HepG2 (cell line): Measurements from ENCODE around the gene ACTN2. TPM values are rescaled to one million over a fixed set of nuclear protein-coding genes. Genes with fewer than 3 reads are reported as not detected.
A peak's percentile ranks its signal among the peaks of the same experiment; 100 is the strongest.

ENCODE experiments used
- AHR ChIP-seq: IDR thresholded peaks from 2 replicates; pipeline ENCODE4 v1.6.1; 2018; ENCODE audit warnings: missing genetic modification reagents, missing compliant biosample characterization
- ARID5B ChIP-seq: IDR thresholded peaks from 2 replicates; pipeline ENCODE4 v1.4.0; 2020; ENCODE audit warnings: mild to moderate bottlenecking, missing genetic modification reagents
- CEBPG ChIP-seq: IDR thresholded peaks from 2 replicates; pipeline ENCODE4 v1.6.1; 2016
- FIP1L1 ChIP-seq: fragments of 200-400 bp; formaldehyde crosslinking; IDR thresholded peaks from 2 replicates; pipeline ENCODE4 v1.6.1; 2018; ENCODE audit warnings: low read depth, mild to moderate bottlenecking, low read length, moderate library complexity, borderline replicate concordance; ENCODE audit not compliant: insufficient read depth
- HOXA3 ChIP-seq: sonication (generic); formaldehyde crosslinking; IDR thresholded peaks from 2 replicates; pipeline ENCODE4 v1.5.0; 2020; ENCODE audit warnings: missing genetic modification reagents
- KDM3A ChIP-seq: IDR thresholded peaks from 2 replicates; pipeline ENCODE4 v1.6.1; 2018; ENCODE audit warnings: low read depth, missing compliant biosample characterization
- MZF1 ChIP-seq: sonication (generic); formaldehyde crosslinking; IDR thresholded peaks from 2 replicates; pipeline ENCODE4 v1.8.1; 2023; ENCODE audit warnings: mild to moderate bottlenecking, missing genetic modification reagents, borderline replicate concordance
- NFIC ChIP-seq: IDR thresholded peaks from 2 replicates; pipeline ENCODE4 v1.6.1; 2012; ENCODE audit warnings: mild to moderate bottlenecking, low read length, inconsistent platforms
- SOX13 ChIP-seq, 3 experiments: fragments of 450-650 bp in 1 of 3; sonication (generic) in 1 of 3; formaldehyde crosslinking in 1 of 3; IDR thresholded peaks in 2 of 3; conservative IDR thresholded peaks in 1 of 3; 2 replicates each; pipeline versions ENCODE4 v1.5.0 to v1.6.1; 2016 to 2020; ENCODE audit warnings: antibody characterized with exemption in 1 of 3, mild to moderate bottlenecking in 1 of 3, missing compliant biosample characterization in 1 of 3, missing genetic modification reagents in 1 of 3, moderate library complexity in 1 of 3
- SRY ChIP-seq: sonication (generic); formaldehyde crosslinking; IDR thresholded peaks from 2 replicates; pipeline ENCODE4 v1.8.0; 2022; ENCODE audit warnings: mild to moderate bottlenecking, missing genetic modification reagents
- TOPORS ChIP-seq: sonication (generic); formaldehyde crosslinking; IDR thresholded peaks from 2 replicates; pipeline ENCODE4 v1.8.0; 2023; ENCODE audit warnings: mild to moderate bottlenecking, missing genetic modification reagents
- YEATS4 ChIP-seq: sonication (generic); formaldehyde crosslinking; IDR thresholded peaks from 2 replicates; pipeline ENCODE4 v1.4.0; 2020; ENCODE audit warnings: missing genetic modification reagents, borderline replicate concordance
- ZBTB14 ChIP-seq: sonication (generic); formaldehyde crosslinking; IDR thresholded peaks from 2 replicates; pipeline ENCODE4 v1.4.0; 2020; ENCODE audit warnings: missing genetic modification reagents
- ZBTB3 ChIP-seq: sonication (generic); formaldehyde crosslinking; IDR thresholded peaks from 2 replicates; pipeline ENCODE4 v1.4.0; 2020; ENCODE audit warnings: low read depth, mild to moderate bottlenecking, moderate library complexity, missing genetic modification reagents, borderline replicate concordance
- ZKSCAN1 ChIP-seq: fragments of 150-350 bp; IDR thresholded peaks from 2 replicates; pipeline ENCODE4 v1.6.1; 2014; ENCODE audit warnings: low read length
- ZMYM2 ChIP-seq: sonication (generic); formaldehyde crosslinking; IDR thresholded peaks from 2 replicates; pipeline ENCODE4 v1.8.0; 2022; ENCODE audit warnings: mild to moderate bottlenecking, missing genetic modification reagents
- ZNF280B ChIP-seq: sonication (generic); formaldehyde crosslinking; IDR thresholded peaks from 2 replicates; pipeline ENCODE4 v1.5.0; 2020; ENCODE audit warnings: missing genetic modification reagents, mild to moderate bottlenecking, borderline replicate concordance
- ZNF605 ChIP-seq: sonication (generic); formaldehyde crosslinking; IDR thresholded peaks from 2 replicates; pipeline ENCODE4 v1.8.0; 2022; ENCODE audit warnings: mild to moderate bottlenecking, missing genetic modification reagents
- ZNF770 ChIP-seq: sonication (generic); formaldehyde crosslinking; IDR thresholded peaks from 2 replicates; pipeline ENCODE4 v1.5.0; 2020; ENCODE audit warnings: mild to moderate bottlenecking, missing genetic modification reagents
- polyA plus RNA-seq, 8 experiments: library from polyadenylated mRNA; depleted of rRNA in 3 of 8; stranded (reverse) in 7 of 8; unstranded in 1 of 8; fragments of >200 nt; fragmentation: Illumina TruSeq in 4 of 8; extraction: Trizol in 4 of 8; gene quantifications; 2 replicates each; pipeline versions ENCODE4 v1.2.1 to v1.2.3, GENCODE V29; 2011 to 2016; ENCODE audit warnings: low read depth in 4 of 8, missing spikeins in 1 of 8, mixed read lengths in 1 of 8; ENCODE audit not compliant: insufficient read depth in 1 of 8
- total RNA-seq, 5 experiments: library from RNA; depleted of rRNA; stranded (reverse); fragments of >200 nt; fragmentation: Illumina TruSeq; extraction: Trizol; gene quantifications; 2 replicates each; pipeline ENCODE4 v1.2.3, GENCODE V29; 2016; ENCODE audit warnings: low read depth in 1 of 5

Gene ACTN2
- total and polyA plus RNA-seq, 2 of the 13 experiments (the other 11 are each of a cell fraction or from before 2014, with no cell fraction given), result 0.04 to 0.13 TPM

GRCh38 chr1:236795035-236795756, 108.9 kb downstream of the ACTN2 start, which contains the start of gene MTR (continued):
- peak; percentile 91 for TF ChIP-seq YEATS4
- TF ChIP-seq ZBTB14, result no peak
- TF ChIP-seq FIP1L1, result no peak
- TF ChIP-seq ZMYM2 (CRISPR knock-in tag), result 0 out of 2 replicates have a peak, but pooled peaks have one; percentile 49
- TF ChIP-seq ARID5B, result peak; percentile 41
- TF ChIP-seq NFIC, result no peak
- TF ChIP-seq SOX13 (IDR thresholded peaks at IDR 0.05), result no peak; the same call in 1 of the 2 replicates
- TF ChIP-seq SOX13 (CRISPR knock-in tag; conservative IDR thresholded peaks at IDR 0.05 in 1 of 2, IDR thresholded peaks at IDR 0.05 in 1 of 2), result no peak; a peak in 1 of 4 replicates
- no peak for TF ChIP-seq ZBTB3 (CRISPR knock-in tag)
- peak; percentile 95 for TF ChIP-seq ZNF280B
- no peak for TF ChIP-seq MZF1 (CRISPR knock-in tag)
- peak; percentile 66 for TF ChIP-seq ZNF770
- TF ChIP-seq KDM3A (CRISPR knock-in tag), result peak; percentile 82
- peak; percentile 88 for TF ChIP-seq TOPORS
- TF ChIP-seq ZKSCAN1, result no peak
- peak; percentile 98 for TF ChIP-seq ZNF605
- no peak for TF ChIP-seq SRY (CRISPR knock-in tag)
- TF ChIP-seq AHR (CRISPR knock-in tag), result peak; percentile 86; the same call in 1 of the 2 replicates
- TF ChIP-seq CEBPG (CRISPR knock-in tag), result peak; percentile 28
- TF ChIP-seq HOXA3 (CRISPR knock-in tag), result peak; percentile 43
